Activated T-cell treated with anti-CD3 and anti-CD28 coated beads, Interleukin-2, amount 50 U/mL, for 24 hours (primary cell): ENCODE measurements around the gene TARS3.
"Not testable (repeated sequence)": the region's sequence is repeated elsewhere in the genome, so short reads cannot be mapped to it uniquely, and the experiment has no call there.

Experiments
- DNase-seq: peaks from one replicate; pipeline ENCODE4 v3.0.0-alpha.2; 2020
- H3K27ac Mint-ChIP-seq: 2 replicates; pipeline ENCODE4 v1.8.0; 2020; ENCODE audit warnings: mild to moderate bottlenecking, mixed read lengths
- H3K27me3 Mint-ChIP-seq: 2 replicates; pipeline ENCODE4 v1.8.0; 2020; ENCODE audit warnings: mixed read lengths
- H3K36me3 Mint-ChIP-seq: 2 replicates; pipeline ENCODE4 v1.8.0; 2020; ENCODE audit warnings: low read depth, mixed read lengths
- H3K4me1 Mint-ChIP-seq: 2 replicates; pipeline ENCODE4 v1.8.0; 2020; ENCODE audit warnings: low read depth, mixed read lengths
- H3K4me3 Mint-ChIP-seq: 2 replicates; pipeline ENCODE4 v1.8.0; 2020; ENCODE audit warnings: mild to moderate bottlenecking, moderate library complexity, mixed read lengths
- H3K9me3 Mint-ChIP-seq: 2 replicates; pipeline ENCODE4 v1.8.0; 2020; ENCODE audit warnings: mixed read lengths

TARS3 gene

GRCh38 chr15:101637038-101637437 lies 87.2 kb downstream of the TARS3 start:
- no peak for DNase-seq
- Mint-ChIP-seq H3K9me3 (no peaks in the 10 kb centered on the region), H3K4me1 (peaks cover 11% of the 10 kb centered on the region), H3K27me3 (no peaks in the 10 kb centered on the region), H3K36me3 (peaks cover 67% of the 10 kb centered on the region), H3K4me3 (no peak overlapping the region), H3K27ac (no peak overlapping the region)

- H3K36me3 Mint-ChIP-seq, result peaks cover 58% of the 10 kb centered on the region
- no peaks in the 10 kb centered on the region for H3K27me3 Mint-ChIP-seq
- H3K4me1 Mint-ChIP-seq, result peaks cover 5% of the 10 kb centered on the region
- H3K4me3 Mint-ChIP-seq, result no peak overlapping the region
- no peak overlapping the region for H3K27ac Mint-ChIP-seq
- DNase-seq, result no peak
- H3K9me3 Mint-ChIP-seq, result no peaks in the 10 kb centered on the region
Observed at GRCh38 chr15:101635944-101636727, 88.1 kb downstream of the TARS3 start.

- no peak overlapping the region for H3K27ac Mint-ChIP-seq
Observed at GRCh38 chr15:101633356-101633755, 90.9 kb downstream of the TARS3 start.

GRCh38 chr15:101626729-101627128 lies 97.5 kb downstream of the TARS3 start:
- H3K9me3 Mint-ChIP-seq, H3K4me3 Mint-ChIP-seq, H3K27me3 Mint-ChIP-seq, H3K27ac Mint-ChIP-seq, DNase-seq: not testable (repeated sequence)
- peaks cover 44% of the 10 kb centered on the region for H3K36me3 Mint-ChIP-seq
- peaks cover 35% of the 10 kb centered on the region for H3K4me1 Mint-ChIP-seq

More at GRCh38 chr15:101633356-101633755, 90.9 kb downstream of the TARS3 start:
- no peaks in the 10 kb centered on the region for H3K4me1 Mint-ChIP-seq
- peaks cover 30% of the 10 kb centered on the region for H3K36me3 Mint-ChIP-seq
- no peaks in the 10 kb centered on the region for H3K9me3 Mint-ChIP-seq
- no peak for DNase-seq
- H3K4me3 Mint-ChIP-seq, result no peak overlapping the region
- H3K27me3 Mint-ChIP-seq, result no peaks in the 10 kb centered on the region

- no peak for DNase-seq
- H3K9me3 Mint-ChIP-seq, result no peaks in the 10 kb centered on the region
- no peak overlapping the region for H3K27ac Mint-ChIP-seq
- no peaks in the 10 kb centered on the region for H3K27me3 Mint-ChIP-seq
- peaks cover 49% of the 10 kb centered on the region for H3K36me3 Mint-ChIP-seq
- peaks cover 39% of the 10 kb centered on the region for H3K4me1 Mint-ChIP-seq
- H3K4me3 Mint-ChIP-seq, result no peak overlapping the region
Observed at GRCh38 chr15:101625980-101626379, 98.3 kb downstream of the TARS3 start.

- H3K36me3 Mint-ChIP-seq, result peaks cover 57% of the 10 kb centered on the region
- DNase-seq, result no peak
- H3K4me1 Mint-ChIP-seq, result peaks cover 40% of the 10 kb centered on the region
- no peaks in the 10 kb centered on the region for H3K9me3 Mint-ChIP-seq
- H3K27ac Mint-ChIP-seq, result no peak overlapping the region
- H3K4me3 Mint-ChIP-seq, result no peak overlapping the region
- H3K27me3 Mint-ChIP-seq, result no peaks in the 10 kb centered on the region
Observed at GRCh38 chr15:101625184-101625583, 99.1 kb downstream of the TARS3 start.

- Mint-ChIP-seq H3K27me3 (no peaks in the 10 kb centered on the region), H3K9me3 (no peaks in the 10 kb centered on the region), H3K27ac (no peak overlapping the region), H3K4me1 (peaks cover 40% of the 10 kb centered on the region), H3K36me3 (peaks cover 66% of the 10 kb centered on the region), H3K4me3 (no peak overlapping the region)
- no peak for DNase-seq
Observed at GRCh38 chr15:101623367-101624304, 100.6 kb downstream of the TARS3 start.

GRCh38 chr15:101621961-101622360 lies 102.3 kb downstream of the TARS3 start:
- Mint-ChIP-seq H3K27ac (no peak overlapping the region), H3K27me3 (no peaks in the 10 kb centered on the region), H3K36me3 (peaks cover 76% of the 10 kb centered on the region), H3K4me1 (peaks cover 40% of the 10 kb centered on the region), H3K9me3 (no peaks in the 10 kb centered on the region), H3K4me3 (no peak overlapping the region)
- DNase-seq, result no peak

- DNase-seq, result no peak
- no peak overlapping the region for H3K27ac Mint-ChIP-seq
- H3K27me3 Mint-ChIP-seq, result no peaks in the 10 kb centered on the region
- peaks cover 34% of the 10 kb centered on the region for H3K4me1 Mint-ChIP-seq
- H3K4me3 Mint-ChIP-seq, result no peak overlapping the region
- H3K9me3 Mint-ChIP-seq, result no peaks in the 10 kb centered on the region
- H3K36me3 Mint-ChIP-seq, result peaks cover 67% of the 10 kb centered on the region
Observed at GRCh38 chr15:101620671-101621070, 103.6 kb downstream of the TARS3 start.

GRCh38 chr15:101619615-101619865 lies 104.7 kb downstream of the TARS3 start:
- H3K4me1 Mint-ChIP-seq, result peaks cover 27% of the 10 kb centered on the region
- no peak for DNase-seq
- H3K4me3 Mint-ChIP-seq, result no peak overlapping the region
- no peak overlapping the region for H3K27ac Mint-ChIP-seq
- no peaks in the 10 kb centered on the region for H3K27me3 Mint-ChIP-seq
- peaks cover 56% of the 10 kb centered on the region for H3K36me3 Mint-ChIP-seq
- H3K9me3 Mint-ChIP-seq, result no peaks in the 10 kb centered on the region

- no peak overlapping the region for H3K27ac Mint-ChIP-seq
- H3K4me1 Mint-ChIP-seq, result peaks cover 23% of the 10 kb centered on the region
- no peaks in the 10 kb centered on the region for H3K27me3 Mint-ChIP-seq
- H3K4me3 Mint-ChIP-seq, result no peak overlapping the region
- H3K36me3 Mint-ChIP-seq, result peaks cover 51% of the 10 kb centered on the region
- no peaks in the 10 kb centered on the region for H3K9me3 Mint-ChIP-seq
- DNase-seq, result no peak
Observed at GRCh38 chr15:101618851-101619614, 105.2 kb downstream of the TARS3 start.

GRCh38 chr15:101618076-101618475 lies 106.2 kb downstream of the TARS3 start:
- Mint-ChIP-seq H3K4me3 (no peak overlapping the region), H3K36me3 (peaks cover 43% of the 10 kb centered on the region), H3K4me1 (peaks cover 15% of the 10 kb centered on the region), H3K9me3 (no peaks in the 10 kb centered on the region), H3K27me3 (no peaks in the 10 kb centered on the region), H3K27ac (no peak overlapping the region)
- DNase-seq, result no peak

- no peaks in the 10 kb centered on the region for H3K9me3 Mint-ChIP-seq
- peaks cover 39% of the 10 kb centered on the region for H3K36me3 Mint-ChIP-seq
- no peak for DNase-seq
- H3K4me3 Mint-ChIP-seq, result no peak overlapping the region
- H3K27me3 Mint-ChIP-seq, result no peaks in the 10 kb centered on the region
- peaks cover 13% of the 10 kb centered on the region for H3K4me1 Mint-ChIP-seq
- no peak overlapping the region for H3K27ac Mint-ChIP-seq
Observed at GRCh38 chr15:101617390-101617965, 106.8 kb downstream of the TARS3 start.
